Mesenteric fat pad (tissue), 1 donor: Measurements from ENCODE around the gene PSTPIP2. TPM values are rescaled to one million over a fixed set of nuclear protein-coding genes. Genes with fewer than 3 reads are reported as not detected.
"Not testable (repeated sequence)": the region's sequence is repeated elsewhere in the genome, so short reads cannot be mapped to it uniquely, and the experiment has no call there.

ENCODE experiments used
- DNase-seq: peaks from one replicate; pipeline ENCODE4 v3.0.0-alpha.2; 2020; ENCODE audit warnings: low spot score
- total RNA-seq: library from RNA; stranded (reverse); fragmentation: NEBNext Ultra II Directional; extraction: Animal tissue kit (Norgen Biotek cat#: 25700); gene quantifications from one replicate; pipeline ENCODE4 v1.2.1, GENCODE V29; 2021
- donor health status: DM: yes; HTN: yes; CAD: no.

Gene PSTPIP2
- total RNA-seq, 1 donor from 2014 or later = 8.8 TPM

DNA sequence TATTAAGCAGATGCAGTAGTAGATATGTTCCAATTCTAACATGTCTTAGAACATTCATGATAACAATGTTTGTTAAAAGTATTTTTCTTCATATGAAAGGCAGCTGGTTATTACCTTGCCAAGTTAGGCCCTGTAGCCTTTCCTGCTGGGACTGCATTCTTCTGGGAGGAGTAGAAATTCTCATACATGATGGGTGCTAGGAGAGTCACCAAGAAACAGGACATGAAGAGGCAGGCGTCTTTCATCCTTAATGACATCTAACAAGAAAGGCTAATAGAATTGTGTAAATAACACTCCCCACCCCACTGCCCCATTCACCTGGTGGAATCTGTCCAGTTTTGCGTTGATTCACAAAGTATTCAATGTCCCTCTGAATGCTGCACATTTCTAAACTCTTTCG is 80.3 kb downstream of the PSTPIP2 start:
- DNase-seq = no peak

GRCh38 chr18:45984546-45985235 is 87.4 kb downstream of the PSTPIP2 start:
- no peak for DNase-seq

DNA sequence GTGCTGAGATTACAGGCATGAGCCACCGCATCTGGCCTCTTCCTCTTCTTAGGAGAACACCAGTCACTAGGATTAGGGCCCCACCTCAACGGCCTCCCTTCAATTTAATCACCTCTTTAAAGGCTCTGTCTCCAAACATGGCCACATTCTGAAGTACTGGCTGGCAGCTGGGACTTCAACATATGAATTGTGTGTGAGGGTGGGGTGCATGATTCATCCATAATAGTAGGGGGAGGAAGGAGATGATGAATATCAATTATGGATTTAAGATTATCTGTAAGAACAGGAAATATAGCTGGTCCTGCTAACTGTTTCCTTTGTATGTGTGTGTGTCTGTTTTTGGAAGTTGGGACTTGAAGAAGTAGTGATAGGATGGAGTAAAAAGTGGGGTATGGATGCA is 90.2 kb downstream of the PSTPIP2 start:
- no peak for DNase-seq

DNA sequence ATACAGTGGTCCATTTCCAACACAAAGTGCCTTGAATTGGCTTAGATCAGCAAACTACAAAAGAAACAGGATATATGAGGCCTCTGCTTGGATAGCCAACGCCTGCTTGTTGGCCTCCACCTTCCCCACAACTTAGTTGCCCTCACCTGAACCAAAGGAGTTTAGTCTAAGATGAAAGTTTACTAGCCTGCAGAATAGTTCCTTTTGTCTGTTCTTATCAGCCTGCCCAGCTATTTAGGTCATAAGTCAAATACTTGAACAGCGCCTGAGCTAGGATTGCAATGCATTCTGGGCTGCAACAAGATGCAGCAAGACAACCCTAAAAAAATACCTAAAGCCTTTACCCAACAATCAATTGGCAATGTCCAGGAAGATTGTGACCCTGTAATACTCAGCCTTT is 91.8 kb downstream of the PSTPIP2 start:
- DNase-seq = no peak

DNA sequence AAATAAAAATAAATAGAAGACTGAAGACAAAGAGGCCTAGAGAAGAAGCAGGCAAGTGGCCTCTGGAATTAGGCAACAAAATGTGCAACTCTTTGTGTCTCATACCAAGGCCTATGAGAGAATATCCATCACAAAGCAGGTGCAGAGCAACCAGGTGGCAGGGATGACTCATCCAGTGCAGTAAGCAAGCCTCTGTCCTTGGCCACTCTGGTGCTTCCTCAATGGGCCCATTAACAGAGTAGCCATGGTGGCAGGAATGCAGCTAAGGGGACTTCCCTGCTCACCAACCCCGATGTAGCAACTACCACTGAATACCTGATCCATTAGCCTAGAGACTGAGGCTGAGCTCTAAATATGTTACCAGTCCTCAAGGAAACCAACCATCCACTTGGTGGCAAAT is 94.0 kb downstream of the PSTPIP2 start:
- DNase-seq = no peak

DNA sequence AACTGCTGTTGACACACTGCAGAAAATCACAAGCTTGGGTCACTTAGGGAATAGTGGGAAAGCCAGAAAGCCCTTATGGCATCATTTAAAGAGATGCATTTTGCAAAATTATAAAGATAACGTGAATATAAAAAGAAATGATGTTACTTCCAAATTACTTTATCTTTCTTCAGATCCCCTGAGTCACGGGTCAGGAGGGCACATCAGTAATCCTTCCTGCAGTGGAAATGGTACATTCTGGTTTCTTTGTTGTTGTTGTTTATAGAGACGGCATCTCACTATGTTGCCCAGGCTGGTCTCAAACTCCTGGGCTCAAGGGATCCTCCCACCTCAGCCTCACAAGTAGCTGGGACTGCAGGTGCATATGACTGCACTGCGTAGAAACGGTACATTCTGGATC is 95.1 kb downstream of the PSTPIP2 start:
- DNase-seq = no peak

GRCh38 chr18:45976566-45976965 is 95.5 kb downstream of the PSTPIP2 start:
- no peak for DNase-seq

DNA sequence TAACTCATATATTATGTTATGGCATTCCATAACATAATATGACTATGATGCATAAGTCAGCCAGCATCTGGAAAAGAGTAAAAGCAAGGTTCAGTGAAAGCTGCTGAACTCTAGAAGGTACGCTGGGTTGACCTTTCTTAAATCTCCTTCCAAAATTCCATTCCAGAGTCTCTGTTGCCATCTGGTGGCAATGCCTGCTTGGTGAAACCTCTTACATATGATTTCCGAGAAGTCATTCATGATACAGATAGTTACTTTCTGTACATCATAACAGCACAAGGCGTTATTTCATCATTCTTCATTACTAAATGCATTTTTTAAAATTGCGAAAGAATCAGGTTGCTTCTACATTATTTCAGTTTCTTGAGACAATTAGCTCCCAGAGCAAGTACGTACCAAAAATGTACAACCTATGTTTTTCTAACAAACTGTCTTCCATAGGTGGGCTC is 97.9 kb downstream of the PSTPIP2 start:
- DNase-seq = no peak

DNA sequence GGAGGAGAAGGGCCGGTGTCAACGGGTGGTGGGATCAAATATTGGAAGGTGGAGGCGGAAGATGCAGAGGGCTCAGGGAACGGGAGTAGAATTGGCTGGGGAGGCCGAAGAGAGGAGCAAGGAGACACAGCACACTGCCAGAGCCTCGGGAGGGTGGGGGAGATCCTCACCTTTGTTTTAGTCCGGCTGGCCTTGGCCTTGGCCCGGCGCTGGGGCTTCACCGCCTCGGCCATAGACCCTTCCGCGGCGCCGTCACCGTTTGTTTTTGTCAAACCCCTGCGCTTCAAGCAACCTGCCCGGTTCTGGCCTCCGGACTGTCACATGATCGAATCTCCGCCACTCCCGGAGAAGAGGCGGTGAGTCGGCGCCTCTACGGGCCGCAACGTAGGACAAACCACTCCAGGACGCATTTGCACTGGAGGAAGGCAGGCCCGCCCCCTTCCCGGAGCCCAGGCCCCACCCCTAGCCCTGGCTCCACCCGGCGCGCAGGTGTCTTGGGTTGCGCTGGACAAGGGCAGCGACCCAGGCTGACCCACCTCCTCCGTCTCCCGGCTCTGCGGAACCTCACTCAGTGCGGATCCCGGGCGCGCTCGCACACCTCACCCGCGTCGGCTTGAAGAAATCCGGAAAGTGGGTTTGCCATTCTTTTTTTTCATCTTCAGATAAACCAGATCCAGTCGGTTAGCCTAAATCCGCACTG is 104.9 kb downstream of the PSTPIP2 start, which contains the start of gene EPG5:
TSS of gene EPG5 (minus strand) at position 323 of the 700 bp plus-strand sequence. CDS start at position 233, 90 bp downstream.
- DNase-seq = peak; percentile 96

DNA sequence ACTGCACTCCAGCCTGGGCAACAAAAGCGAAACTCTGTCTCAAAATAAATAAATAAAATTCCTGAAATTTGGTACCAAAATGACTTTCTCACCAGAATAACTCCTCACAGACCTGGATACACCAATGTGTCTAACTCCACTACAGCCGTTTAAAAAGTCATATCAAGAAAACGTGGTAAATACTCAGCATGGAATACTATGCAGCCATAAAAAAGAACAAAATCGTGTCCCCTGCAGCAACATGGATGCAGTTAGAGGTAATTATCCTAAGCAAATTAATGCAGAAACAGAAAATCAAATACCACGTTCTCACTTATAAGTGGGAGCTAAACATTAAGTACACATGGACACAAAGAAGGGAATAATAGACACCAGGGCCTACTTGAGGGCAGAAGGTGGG is 107.1 kb downstream of the PSTPIP2 start:
- DNase-seq = not testable (repeated sequence)

GRCh38 chr18:45962866-45963265 is 109.2 kb downstream of the PSTPIP2 start:
- no peak for DNase-seq

GRCh38 chr18:45962461-45962860 is 109.6 kb downstream of the PSTPIP2 start:
- no peak for DNase-seq

DNA sequence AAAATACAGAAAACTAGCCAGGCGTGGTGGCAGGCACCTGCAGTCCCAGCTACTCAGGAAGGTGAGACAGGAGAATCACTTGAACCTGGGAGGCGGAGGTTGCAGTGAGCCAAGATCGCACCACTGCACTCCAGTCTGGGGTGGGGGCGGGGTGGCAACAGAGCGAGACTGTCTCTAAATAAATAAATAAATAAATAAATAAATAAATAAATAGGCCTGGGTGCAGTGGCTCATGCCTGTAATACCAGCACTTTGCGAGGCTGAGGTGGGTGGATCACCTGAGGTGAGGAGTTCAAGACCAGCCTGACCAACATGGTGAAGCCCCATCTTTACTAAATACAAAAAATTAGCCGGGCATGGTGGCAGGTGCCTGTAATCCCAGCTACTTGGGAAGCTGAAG is 112.6 kb downstream of the PSTPIP2 start:
- DNase-seq = not testable (repeated sequence)

DNA sequence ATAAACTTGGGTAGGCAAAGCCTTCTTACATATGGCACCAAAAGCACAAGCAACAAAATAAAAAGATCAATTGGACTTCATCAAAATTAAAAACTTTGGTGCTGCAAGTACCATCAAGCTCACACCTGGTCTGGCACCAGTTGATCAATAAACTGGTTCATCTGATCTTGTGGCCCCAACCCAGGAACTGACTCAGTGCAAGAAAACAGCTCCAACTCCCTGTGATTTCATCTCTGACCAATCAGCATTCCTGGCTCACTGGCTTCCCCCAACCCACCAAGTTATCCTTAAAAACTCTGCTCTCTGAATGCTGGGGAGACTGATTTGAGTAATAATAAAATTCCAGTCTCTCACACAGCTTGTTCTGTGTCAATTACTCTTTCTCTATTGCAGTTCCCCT is 113.3 kb downstream of the PSTPIP2 start:
- DNase-seq = no peak

DNA sequence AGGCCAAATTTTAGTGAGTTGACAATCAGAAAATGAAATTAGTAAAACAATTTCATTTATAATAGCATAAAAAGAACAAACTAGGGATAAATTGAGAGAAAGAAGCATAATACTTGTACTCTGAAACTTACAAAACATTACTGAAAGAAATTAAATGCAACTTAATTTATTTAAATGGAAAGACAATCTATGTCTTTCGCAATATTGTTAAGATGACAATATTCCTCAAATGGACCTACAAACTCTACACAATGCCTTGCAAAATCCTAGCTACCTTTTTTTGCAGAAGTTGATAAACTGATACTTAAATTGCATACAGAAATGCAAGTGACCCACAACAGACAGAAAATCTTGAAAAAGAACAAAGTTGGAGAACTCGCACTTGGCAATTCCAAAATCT is 114.0 kb downstream of the PSTPIP2 start:
- DNase-seq = no peak

- DNase-seq = no peak
These were observed 115.0 kb downstream of the PSTPIP2 start for GRCh38 chr18:45957100-45957499.

- no peak for DNase-seq
These were observed 117.8 kb downstream of the PSTPIP2 start for GRCh38 chr18:45954070-45954934.

DNA sequence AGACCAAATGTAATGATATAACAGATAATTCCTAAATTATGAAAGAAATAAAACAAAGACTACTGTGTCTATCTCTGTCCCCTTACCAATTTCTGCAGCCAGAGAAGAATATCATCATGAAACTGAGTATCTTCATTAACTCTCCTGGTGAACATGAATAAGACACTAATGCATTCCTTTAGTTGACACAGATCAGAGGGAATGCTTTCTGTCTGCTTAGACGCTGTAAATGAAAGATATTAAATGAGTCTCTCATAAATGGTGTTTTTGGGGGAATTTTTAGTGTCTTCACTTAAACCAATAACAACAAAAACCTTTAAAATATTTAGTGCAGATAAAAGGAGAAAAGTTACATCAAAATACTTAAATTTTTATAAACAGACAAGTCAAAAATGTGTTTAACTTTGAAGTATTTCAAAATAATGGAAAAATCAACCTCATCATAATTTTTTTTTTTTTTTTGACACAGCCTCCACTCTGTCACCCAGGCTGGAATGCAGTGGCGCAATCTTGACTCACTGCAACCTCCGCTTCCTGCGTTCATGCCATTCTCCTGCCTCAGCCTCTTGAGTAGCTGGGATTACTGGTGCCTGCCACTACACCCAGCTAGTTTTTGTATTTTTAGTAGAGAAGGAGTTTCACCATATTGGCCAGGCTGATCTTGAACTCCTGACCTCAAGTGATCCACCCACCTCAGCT is 120.9 kb downstream of the PSTPIP2 start:
- DNase-seq = no peak

DNA sequence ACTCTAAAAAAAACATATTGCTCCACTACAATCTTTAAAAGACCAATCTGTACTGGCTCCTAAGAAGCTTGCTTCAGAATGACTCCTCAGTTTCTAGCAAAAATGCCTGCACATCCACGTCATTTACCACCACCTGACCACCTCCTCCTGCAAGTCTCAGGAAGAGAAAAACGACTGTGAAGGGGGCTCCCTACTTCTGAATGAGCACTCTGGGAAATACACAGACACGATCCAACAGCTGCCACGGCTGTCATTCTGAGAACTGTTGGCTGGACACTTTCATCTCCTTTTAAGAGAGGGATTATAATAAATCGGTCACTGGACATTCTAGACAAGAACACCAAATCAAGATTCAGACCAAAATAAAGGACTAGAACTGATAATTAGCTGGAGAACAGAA is 126.4 kb downstream of the PSTPIP2 start:
- DNase-seq = no peak

GRCh38 chr18:45940724-45941123 is 131.3 kb downstream of the PSTPIP2 start:
- DNase-seq = no peak

- DNase-seq = no peak
These were observed 132.8 kb downstream of the PSTPIP2 start for GRCh38 chr18:45939236-45939635.
